Measurements from ENCODE around the gene DLX3. TPM values are rescaled to one million over a fixed set of nuclear protein-coding genes. Genes with fewer than 3 reads are reported as not detected.

The DLX3 gene
- total RNA-seq, 1 experiment from 2014 or later: 0.18 TPM

GRCh38 chr17:50029185-50029584, 34.2 kb upstream of the DLX3 start:
- no peaks in the 10 kb centered on the region for H3K9me2 ChIP-seq (replicated peaks; ENCODE audit: low read length)
- no peaks in the 10 kb centered on the region for H3K27me3 ChIP-seq (ENCODE audit: low read length)
- H3K4me1 ChIP-seq (ENCODE audit: insufficient read depth, low read length): peaks cover 31% of the 10 kb centered on the region
- H3K9me3 ChIP-seq (ENCODE audit: low read length): peaks cover 6% of the 10 kb centered on the region
- H3K79me2 ChIP-seq (ENCODE audit: low read length): no peaks in the 10 kb centered on the region
- no TSS peak for BruUV-seq (replicated peaks)
- H3K9ac ChIP-seq (ENCODE audit: low read length): peak overlapping the region; percentile 90
- no peak overlapping the region for H3K4me3 ChIP-seq (ENCODE audit: low read length)
- H3K36me3 ChIP-seq (ENCODE audit: low read depth, low read length): no peaks in the 10 kb centered on the region
- DNase-seq (no peak), ATAC-seq (no peak)
- peak overlapping the region; percentile 83 for H3K4me2 ChIP-seq (ENCODE audit: low read length)
- TF ChIP-seq EZH2phosphoT487 (IDR thresholded peaks at IDR 0.05; ENCODE audit: borderline replicate concordance, low read length) (no peak), EZH2 (IDR thresholded peaks at IDR 0.05; ENCODE audit: low read length, unreplicated experiment) (no peak), CTCF (conservative IDR thresholded peaks at IDR 0.05; ENCODE audit: low read depth, low read length) (no peak)
- H3F3A ChIP-seq (ENCODE audit: low read length, unreplicated experiment): peaks cover 7% of the 10 kb centered on the region
- H4K20me1 ChIP-seq (ENCODE audit: low read length): no peaks in the 10 kb centered on the region
- intact Hi-C loops (cut with micrococcal nuclease): loop anchor here (5.0 kb wide), 1 partner anchor 123 kb away; the partner anchor contains the start of gene PPP1R9B
- ChIA-PET POLR2A (ENCODE audit: unreplicated experiment) (interaction anchor here (3.3 kb wide), 1 partner anchor 33 kb away, joined by 39 read pairs; no protein-coding TSS in a partner anchor), CTCF (no interaction called here)
- H3K27ac ChIP-seq (ENCODE audit: low read length): peak overlapping the region; percentile 96
- no peak overlapping the region for H2AFZ ChIP-seq (ENCODE audit: low read length)

- Histone ChIP-seq H3F3A (ENCODE audit: low read length, unreplicated experiment) (peaks cover 11% of the 10 kb centered on the region), H3K9ac (ENCODE audit: low read length) (peak overlapping the region; percentile 90), H3K4me1 (ENCODE audit: insufficient read depth, low read length) (peaks cover 31% of the 10 kb centered on the region), H3K27ac (ENCODE audit: low read length) (peak overlapping the region; percentile 96), H3K27me3 (ENCODE audit: low read length) (no peaks in the 10 kb centered on the region), H3K9me2 (replicated peaks; ENCODE audit: low read length) (no peaks in the 10 kb centered on the region), H3K4me2 (ENCODE audit: low read length) (peak overlapping the region; percentile 83), H3K79me2 (ENCODE audit: low read length) (no peaks in the 10 kb centered on the region), H3K36me3 (ENCODE audit: low read depth, low read length) (no peaks in the 10 kb centered on the region), H4K20me1 (ENCODE audit: low read length) (no peaks in the 10 kb centered on the region), H3K4me3 (ENCODE audit: low read length) (peak overlapping the region; percentile 62; the same call in 1 of the 2 replicates), H3K9me3 (ENCODE audit: low read length) (peaks cover 8% of the 10 kb centered on the region), H2AFZ (ENCODE audit: low read length) (peak overlapping the region; percentile 44)
- DNase-seq (no peak), ATAC-seq (no peak)
- TF ChIP-seq EZH2phosphoT487 (IDR thresholded peaks at IDR 0.05; ENCODE audit: borderline replicate concordance, low read length) (no peak), EZH2 (IDR thresholded peaks at IDR 0.05; ENCODE audit: low read length, unreplicated experiment) (no peak), CTCF (conservative IDR thresholded peaks at IDR 0.05; ENCODE audit: low read depth, low read length) (no peak)
- ChIA-PET POLR2A (ENCODE audit: unreplicated experiment) (interaction anchor here (0.6 to 3.3 kb wide), 4 partner anchors 12 to 36 kb away, joined by 3 to 39 read pairs (median 6); no protein-coding TSS in a partner anchor), CTCF (interaction anchor here (1.1 to 3.2 kb wide), 3 partner anchors 15 to 65 kb away, joined by 4 to 37 read pairs (median 5); partner anchors contain the start of gene ITGA3)
- no TSS peak for BruUV-seq (replicated peaks)
- intact Hi-C loops (cut with micrococcal nuclease): loop anchor here (1.0 to 5.0 kb wide), 2 partner anchors 23 to 124 kb away; partner anchors contain the start of gene PPP1R9B
Measured at GRCh38 chr17:50028736-50029120, 33.7 kb upstream of the DLX3 start.
